H54 (cell line): Measurements from ENCODE around the gene ZCCHC14.
A peak's percentile ranks its signal among the peaks of the same experiment; 100 is the strongest.
"Not testable (repeated sequence)": the region's sequence is repeated elsewhere in the genome, so short reads cannot be mapped to it uniquely, and the experiment has no call there.

Source experiments
- DNase-seq: peaks from one replicate; pipeline ENCODE4 v3.0.0; 2011; ENCODE audit warnings: low spot score, mixed read lengths; ENCODE audit not compliant: insufficient read length
- FAIRE-seq: peaks from 3 replicates; lab custom pipeline; 2011; peaks lifted over from hg19 to GRCh38; lab: Jason Lieb, UNC
- POLR2A ChIP-seq: IDR thresholded peaks from 2 replicates; pipeline ENCODE4 v1.6.1; 2011; ENCODE audit warnings: low read depth, mild to moderate bottlenecking, low read length

Gene ZCCHC14

GRCh38 chr16:87388818-87389134, 104.0 kb downstream of the ZCCHC14 start:
- no peak for DNase-seq
- no peak for FAIRE-seq
- no peak for TF ChIP-seq POLR2A

- 0 out of 2 replicates have a peak, but pooled peaks have one; percentile 8 for TF ChIP-seq POLR2A
- peak; percentile 81 for FAIRE-seq
- peak; percentile 95 for DNase-seq
Measured at GRCh38 chr16:87387942-87388817, 104.6 kb downstream of the ZCCHC14 start.

GRCh38 chr16:87384875-87385167, 108.0 kb downstream of the ZCCHC14 start:
- FAIRE-seq = not testable (repeated sequence)

GRCh38 chr16:87384162-87384874, 108.5 kb downstream of the ZCCHC14 start:
- DNase-seq (peak; percentile 44), FAIRE-seq (no peak)
- TF ChIP-seq POLR2A = 0 out of 2 replicates have a peak, but pooled peaks have one; percentile 43

More at GRCh38 chr16:87384875-87385167, 108.0 kb downstream of the ZCCHC14 start:
- DNase-seq = not testable (repeated sequence)

- DNase-seq (peak; percentile 91), FAIRE-seq (no peak)
- peak; percentile 98 for TF ChIP-seq POLR2A
Measured at GRCh38 chr16:87383505-87384161, 109.2 kb downstream of the ZCCHC14 start, which contains the start of gene FBXO31. TSS of gene FBXO31 (minus strand) at chr16:87383776. CDS start at chr16:87383744, 32 bp downstream.

GRCh38 chr16:87382023-87382785, 110.6 kb downstream of the ZCCHC14 start:
- TF ChIP-seq POLR2A = no peak
- FAIRE-seq (no peak), DNase-seq (no peak)

GRCh38 chr16:87380881-87381280, 111.9 kb downstream of the ZCCHC14 start:
- TF ChIP-seq POLR2A = no peak
- DNase-seq (no peak), FAIRE-seq (no peak)

- FAIRE-seq (no peak), DNase-seq (no peak)
- no peak for TF ChIP-seq POLR2A
Measured at GRCh38 chr16:87380403-87380802, 112.4 kb downstream of the ZCCHC14 start.

GRCh38 chr16:87379312-87379752, 113.5 kb downstream of the ZCCHC14 start:
- not testable (repeated sequence) for FAIRE-seq

GRCh38 chr16:87376660-87377059, 116.2 kb downstream of the ZCCHC14 start:
- DNase-seq (no peak), FAIRE-seq (no peak)
- TF ChIP-seq POLR2A = no peak

More at GRCh38 chr16:87379312-87379752, 113.5 kb downstream of the ZCCHC14 start:
- not testable (repeated sequence) for DNase-seq

GRCh38 chr16:87375426-87376135, 117.2 kb downstream of the ZCCHC14 start:
- no peak for DNase-seq
- no peak for FAIRE-seq
- no peak for TF ChIP-seq POLR2A

- DNase-seq (no peak), FAIRE-seq (no peak)
- no peak for TF ChIP-seq POLR2A
Measured at GRCh38 chr16:87374313-87374712, 118.5 kb downstream of the ZCCHC14 start.

- no peak for TF ChIP-seq POLR2A
- DNase-seq (no peak), FAIRE-seq (no peak)
Measured at GRCh38 chr16:87372305-87372704, 120.5 kb downstream of the ZCCHC14 start.
